Activated CD8-positive, alpha-beta T cell treated with anti-CD3 and anti-CD28 coated beads for 36 hours (primary cell): ENCODE data around the gene SSTR3. TPM values are rescaled to one million over a fixed set of nuclear protein-coding genes. Genes with fewer than 3 reads are reported as not detected.

Source experiments
- ATAC-seq: fragments of 200-7000 bp; cut with Tn5 transposase; one replicate; pipeline ENCODE4 v1.10.0; 2021; ENCODE audit warnings: mild to moderate bottlenecking, moderate library complexity
- CTCF ChIA-PET: fragments of 350-600 bp; sonication (Branson Sonifier 250); formaldehyde crosslinking; loops from one replicate; lab custom pipeline; 2021; ENCODE audit warnings: antibody characterized with exemption; lab: Charles Lee
- POLR2A ChIA-PET: fragments of 350-600 bp; sonication (Branson Sonifier 250); formaldehyde crosslinking; loops from one replicate; lab custom pipeline; 2021; ENCODE audit warnings: antibody characterized with exemption; lab: Charles Lee
- DNase-seq: peaks from one replicate; pipeline ENCODE4 v3.0.0-alpha.2; 2020
- H3K27ac Mint-ChIP-seq: one replicate; pipeline ENCODE4 v1.8.0; 2021; ENCODE audit warnings: mild to moderate bottlenecking, mixed read lengths
- H3K27me3 Mint-ChIP-seq: one replicate; pipeline ENCODE4 v1.8.0; 2021; ENCODE audit warnings: mixed read lengths
- H3K36me3 Mint-ChIP-seq: one replicate; pipeline ENCODE4 v1.8.0; 2021; ENCODE audit warnings: low read depth, mixed read lengths
- H3K4me1 Mint-ChIP-seq: one replicate; pipeline ENCODE4 v1.8.0; 2021; ENCODE audit warnings: low read depth, mixed read lengths
- H3K4me3 Mint-ChIP-seq: one replicate; pipeline ENCODE4 v1.8.0; 2021; ENCODE audit warnings: mild to moderate bottlenecking, moderate library complexity, mixed read lengths
- H3K9me3 Mint-ChIP-seq: one replicate; pipeline ENCODE4 v1.8.0; 2021; ENCODE audit warnings: mixed read lengths
- intact Hi-C: fragments of 100-400 bp; cut with micrococcal nuclease; formaldehyde crosslinking; loops from one replicate; pipeline ENCODE4 v1.10.0; 2022
- total RNA-seq, 2 experiments: library from RNA; stranded (reverse); gene quantifications; one replicate each; pipeline ENCODE4 v1.2.3, GENCODE V29; 2021
- TF ChIP-seq, protein P1 (sequence below): fragments of 200-600 bp; IDR thresholded peaks from one replicate; pipeline ENCODE4 v1.8.0; 2022; ENCODE audit warnings: antibody characterized with exemption, mild to moderate bottlenecking

The SSTR3 gene
- total RNA-seq, 2 experiments from 2014 or later, result 7.9 to 8.5 TPM

DNA sequence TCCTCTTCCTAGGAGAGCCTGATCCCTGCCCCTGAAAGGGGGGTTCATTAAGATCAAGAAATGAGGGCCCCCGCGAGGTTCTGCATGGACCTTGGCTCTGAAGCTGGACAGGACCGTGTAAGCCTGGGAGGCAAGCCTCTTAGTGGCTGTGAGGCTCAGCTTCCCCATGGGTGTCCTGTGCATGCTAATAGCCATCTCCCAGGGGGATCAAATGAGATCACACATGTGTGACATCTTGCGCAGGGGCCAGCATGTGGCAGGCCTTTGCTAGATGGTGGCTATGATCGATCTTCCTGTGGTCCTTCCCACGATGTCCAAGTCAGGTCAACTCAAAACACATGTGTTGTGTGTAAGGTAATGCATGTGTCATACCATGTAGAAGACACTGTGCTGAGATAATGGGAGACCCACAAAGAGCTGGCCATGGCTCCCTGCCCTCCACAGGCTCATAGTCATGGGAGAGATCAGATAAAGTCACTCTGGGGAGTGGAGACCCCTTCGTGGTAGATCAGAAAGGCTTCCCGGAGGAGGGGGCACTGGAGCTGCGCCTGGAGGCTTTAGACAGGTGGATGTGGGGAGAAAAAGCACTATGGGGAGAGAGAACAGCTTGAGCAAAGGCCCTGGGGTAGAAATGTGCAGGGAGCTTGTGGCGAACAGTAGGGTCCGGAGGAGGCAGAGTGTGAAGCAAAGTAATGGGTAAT lies 28.1 kb upstream of the SSTR3 start:
- ChIA-PET CTCF (interaction anchor here (0.7 to 12.0 kb wide), 7 partner anchors 11 to 220 kb away, joined by 4 to 154 read pairs (median 5); no protein-coding TSS in a partner anchor), POLR2A (interaction anchor here (0.8 to 9.5 kb wide), 8 partner anchors 9 to 160 kb away, joined by 3 to 209 read pairs (median 6); partner anchors contain the start of gene IL2RB)
- DNase-seq (no peak), ATAC-seq (no peak)
- Mint-ChIP-seq H3K36me3 (peaks cover 87% of the 10 kb centered on the region), H3K27ac (peak overlapping the region; percentile 97), H3K27me3 (no peaks in the 10 kb centered on the region), H3K4me1 (peaks cover 68% of the 10 kb centered on the region), H3K9me3 (no peaks in the 10 kb centered on the region), H3K4me3 (peak overlapping the region; percentile 98)
- TF ChIP-seq, protein P1, sequence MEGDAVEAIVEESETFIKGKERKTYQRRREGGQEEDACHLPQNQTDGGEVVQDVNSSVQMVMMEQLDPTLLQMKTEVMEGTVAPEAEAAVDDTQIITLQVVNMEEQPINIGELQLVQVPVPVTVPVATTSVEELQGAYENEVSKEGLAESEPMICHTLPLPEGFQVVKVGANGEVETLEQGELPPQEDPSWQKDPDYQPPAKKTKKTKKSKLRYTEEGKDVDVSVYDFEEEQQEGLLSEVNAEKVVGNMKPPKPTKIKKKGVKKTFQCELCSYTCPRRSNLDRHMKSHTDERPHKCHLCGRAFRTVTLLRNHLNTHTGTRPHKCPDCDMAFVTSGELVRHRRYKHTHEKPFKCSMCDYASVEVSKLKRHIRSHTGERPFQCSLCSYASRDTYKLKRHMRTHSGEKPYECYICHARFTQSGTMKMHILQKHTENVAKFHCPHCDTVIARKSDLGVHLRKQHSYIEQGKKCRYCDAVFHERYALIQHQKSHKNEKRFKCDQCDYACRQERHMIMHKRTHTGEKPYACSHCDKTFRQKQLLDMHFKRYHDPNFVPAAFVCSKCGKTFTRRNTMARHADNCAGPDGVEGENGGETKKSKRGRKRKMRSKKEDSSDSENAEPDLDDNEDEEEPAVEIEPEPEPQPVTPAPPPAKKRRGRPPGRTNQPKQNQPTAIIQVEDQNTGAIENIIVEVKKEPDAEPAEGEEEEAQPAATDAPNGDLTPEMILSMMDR, result no peak
- intact Hi-C loops, result no loop called here

DNA sequence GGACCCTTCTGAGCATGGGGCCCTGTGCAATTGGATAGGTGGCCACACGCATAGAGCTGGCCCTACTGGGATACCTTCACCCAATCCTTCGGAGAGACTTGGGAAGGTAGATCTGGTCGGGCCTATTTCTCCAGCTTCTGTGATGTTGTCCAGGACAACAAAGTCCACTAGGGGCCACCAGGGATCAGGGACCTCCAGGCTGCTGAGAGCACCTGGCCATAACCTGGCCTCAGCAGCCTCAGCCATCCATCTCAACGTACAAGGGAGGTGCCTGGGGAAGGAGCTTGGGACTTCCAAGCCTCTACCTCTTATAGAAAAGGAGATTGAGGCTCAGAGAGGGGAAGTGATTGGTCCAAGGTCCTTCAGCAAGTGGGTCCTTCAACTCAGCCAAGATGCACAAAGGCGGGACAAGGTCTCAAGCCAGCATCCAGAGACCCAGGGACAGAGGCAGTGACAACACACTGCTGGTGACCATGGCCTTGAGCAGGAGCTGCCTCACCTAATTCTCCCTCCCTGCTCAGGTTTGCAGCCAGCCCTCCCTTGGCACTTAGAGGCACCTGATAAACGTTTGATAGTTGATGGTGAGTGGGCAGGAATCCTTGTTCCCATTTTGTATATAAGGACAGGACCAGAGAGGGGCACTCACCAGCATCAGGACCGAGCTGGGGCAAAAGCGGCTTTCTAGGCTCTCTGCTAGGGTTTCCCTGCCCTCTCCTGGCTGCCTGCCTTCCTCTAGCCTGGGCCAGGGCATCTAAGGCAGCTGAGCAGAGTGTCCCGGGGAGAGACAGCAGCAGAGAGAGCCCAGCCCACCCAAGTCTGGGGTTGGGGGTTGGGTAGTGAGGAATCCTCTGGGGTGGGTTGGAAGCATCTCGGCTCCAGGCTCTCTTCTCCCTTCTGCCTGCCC lies 27.3 kb upstream of the SSTR3 start:
- POLR2A ChIA-PET, result interaction anchor here (0.6 to 9.5 kb wide), 8 partner anchors 8 to 160 kb away, joined by 3 to 209 read pairs (median 5); no protein-coding TSS in a partner anchor
- peaks cover 95% of the 10 kb centered on the region for H3K36me3 Mint-ChIP-seq
- H3K9me3 Mint-ChIP-seq, result no peaks in the 10 kb centered on the region
- peaks cover 68% of the 10 kb centered on the region for H3K4me1 Mint-ChIP-seq
- intact Hi-C loops, result no loop called here
- CTCF ChIA-PET, result interaction anchor here (1.0 to 12.0 kb wide), 9 partner anchors 11 to 78 kb away, joined by 3 to 154 read pairs (median 4); no protein-coding TSS in a partner anchor
- H3K4me3 Mint-ChIP-seq, result peak overlapping the region; percentile 98
- TF ChIP-seq, protein P1, result no peak
- peak overlapping the region; percentile 97 for H3K27ac Mint-ChIP-seq
- ATAC-seq (no peak), DNase-seq (no peak)
- no peaks in the 10 kb centered on the region for H3K27me3 Mint-ChIP-seq

DNA sequence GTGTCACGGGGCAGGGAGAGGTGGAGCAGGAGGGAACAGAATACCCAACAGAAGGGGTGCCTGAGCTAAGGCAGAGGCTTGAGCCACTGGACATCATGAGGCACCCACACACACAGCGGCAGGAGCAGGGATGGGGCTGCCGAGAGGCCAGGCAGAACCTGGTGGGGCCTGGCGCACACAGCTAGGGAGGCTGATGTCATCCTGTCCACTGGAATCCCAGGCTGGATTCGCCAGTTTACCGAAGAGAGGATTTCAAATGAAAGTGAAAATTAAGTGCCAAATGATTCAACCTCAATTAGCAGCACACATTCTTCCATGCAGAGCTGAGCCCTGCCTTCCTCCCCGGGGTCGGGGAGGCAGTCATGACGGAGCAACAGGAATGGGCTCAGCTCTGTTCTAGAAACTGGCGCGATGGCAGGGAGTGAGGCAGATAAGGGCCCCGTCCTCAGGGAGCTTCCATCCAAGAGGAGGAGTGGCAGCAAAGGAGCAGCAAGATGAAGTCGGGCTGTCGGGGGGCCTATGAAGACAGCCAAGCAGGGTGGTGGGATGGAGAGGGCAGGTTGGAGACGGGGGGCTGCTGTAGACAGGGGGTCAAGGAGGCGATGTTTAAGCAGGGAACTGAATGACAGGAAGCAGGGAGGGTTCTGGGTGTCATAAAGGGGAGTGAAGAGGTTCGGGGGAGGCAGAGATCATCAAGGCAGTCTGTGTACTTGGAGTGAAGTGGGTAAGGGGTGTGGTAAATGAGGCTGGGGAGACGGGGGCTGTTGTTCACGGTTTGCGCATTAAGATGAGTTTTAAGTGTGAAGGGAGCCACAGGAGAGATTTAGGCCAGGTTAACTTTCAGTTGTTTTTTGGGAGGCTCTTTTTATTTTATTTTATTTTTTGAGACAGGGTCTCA lies 25.3 kb upstream of the SSTR3 start:
- TF ChIP-seq, protein P1, result no peak
- peaks cover 84% of the 10 kb centered on the region for H3K4me1 Mint-ChIP-seq
- POLR2A ChIA-PET, result interaction anchor here (0.7 to 9.5 kb wide), 8 partner anchors 6 to 709 kb away, joined by 3 to 209 read pairs (median 4); no protein-coding TSS in a partner anchor
- CTCF ChIA-PET, result interaction anchor here (1.0 to 12.0 kb wide), 8 partner anchors 9 to 88 kb away, joined by 3 to 154 read pairs (median 8); partner anchors contain the start of gene IL2RB
- DNase-seq, result peak; percentile 22
- H3K4me3 Mint-ChIP-seq, result peak overlapping the region; percentile 98
- peak overlapping the region; percentile 97 for H3K27ac Mint-ChIP-seq
- no peaks in the 10 kb centered on the region for H3K9me3 Mint-ChIP-seq
- intact Hi-C loops, result no loop called here
- H3K27me3 Mint-ChIP-seq, result no peaks in the 10 kb centered on the region
- no peak for ATAC-seq
- H3K36me3 Mint-ChIP-seq, result peaks cover 98% of the 10 kb centered on the region

DNA sequence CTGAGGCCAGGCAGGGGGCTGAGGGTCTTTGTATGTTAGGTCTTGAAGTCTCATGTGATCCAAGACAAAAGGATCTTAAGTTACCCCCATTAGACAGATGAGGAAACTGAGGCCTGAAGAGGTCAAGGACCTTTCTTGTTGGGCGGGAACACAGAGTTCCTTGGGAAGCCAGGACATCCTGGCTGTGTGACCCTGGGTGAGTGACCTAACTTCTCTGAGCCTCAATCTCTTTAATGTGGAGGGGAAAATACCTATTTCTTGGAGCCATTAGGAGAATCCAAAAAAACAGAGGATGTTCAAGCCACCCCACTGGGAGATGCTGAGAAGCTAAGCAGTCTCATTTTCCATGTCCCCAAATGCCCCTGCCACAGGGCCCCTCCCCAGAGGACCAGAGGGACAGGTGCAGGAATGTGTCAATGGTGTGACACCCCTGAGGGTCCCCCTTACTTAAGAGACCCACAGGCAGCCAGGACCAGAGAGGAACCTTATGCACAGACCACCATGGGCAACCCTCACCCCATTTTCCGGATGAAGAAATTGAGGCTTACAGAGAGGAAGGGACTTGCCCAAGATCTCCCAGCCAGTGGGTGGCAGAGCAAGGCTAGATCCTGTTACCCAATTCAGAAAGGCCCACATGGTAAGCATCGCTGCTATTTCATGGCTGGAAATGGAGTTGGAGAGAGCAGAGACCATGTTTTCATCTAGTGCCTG lies 23.8 kb upstream of the SSTR3 start:
- ChIA-PET POLR2A (no interaction called here), CTCF (no interaction called here)
- ATAC-seq, result no peak
- Mint-ChIP-seq H3K27me3 (no peaks in the 10 kb centered on the region), H3K36me3 (peaks cover 98% of the 10 kb centered on the region), H3K4me1 (peaks cover 95% of the 10 kb centered on the region), H3K4me3 (peak overlapping the region; percentile 98), H3K27ac (peak overlapping the region; percentile 97), H3K9me3 (no peaks in the 10 kb centered on the region)
- TF ChIP-seq, protein P1, result no peak
- intact Hi-C loops, result no loop called here
- peak; percentile 37 for DNase-seq
